ENCODE measurements around the gene PRKCH.

Gene PRKCH

DNA sequence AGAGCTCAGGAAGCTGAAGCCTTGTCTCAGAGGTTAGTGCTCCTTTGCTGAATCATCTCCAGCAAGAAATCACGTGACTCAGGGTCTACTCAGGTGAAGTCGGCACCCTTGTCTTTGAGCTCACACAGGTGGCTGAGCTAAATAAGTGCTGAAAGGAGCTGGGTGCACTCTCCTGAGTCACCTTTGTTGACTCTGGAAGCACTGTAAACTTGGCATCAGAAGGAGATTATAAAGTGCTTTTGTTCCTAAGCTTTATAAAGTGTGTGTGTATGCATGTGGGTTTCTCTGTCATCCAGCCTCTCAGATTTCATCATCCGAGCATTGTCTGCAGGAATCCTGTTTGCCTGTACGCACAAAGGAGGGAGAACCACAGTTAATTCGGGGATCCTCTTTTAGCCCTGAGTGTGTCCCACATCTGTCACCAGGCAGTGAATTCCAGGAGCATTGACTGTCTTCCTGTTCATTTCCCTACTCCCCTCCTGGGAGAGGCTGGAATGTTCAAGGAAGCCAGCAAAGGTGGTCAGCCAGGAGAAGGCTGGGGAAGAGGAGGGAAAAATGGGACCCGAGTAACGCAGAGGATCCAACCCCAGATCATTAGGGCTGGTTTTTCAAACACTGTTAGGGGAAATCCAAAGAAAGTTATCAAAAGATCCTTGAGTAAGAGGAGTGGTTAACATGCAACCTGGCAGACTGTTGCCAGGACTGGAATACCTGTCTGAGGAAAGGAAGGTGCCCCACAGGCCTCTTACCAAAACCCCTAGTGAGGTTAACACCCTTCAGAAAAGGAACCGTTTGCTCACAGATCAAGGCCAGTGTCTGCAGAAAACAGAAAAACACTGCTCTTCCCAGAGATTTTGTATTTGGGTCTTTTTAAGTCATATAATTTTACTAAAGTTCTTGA lies 216.4 kb downstream of the PRKCH start:
- DNase-seq: no peak

DNA sequence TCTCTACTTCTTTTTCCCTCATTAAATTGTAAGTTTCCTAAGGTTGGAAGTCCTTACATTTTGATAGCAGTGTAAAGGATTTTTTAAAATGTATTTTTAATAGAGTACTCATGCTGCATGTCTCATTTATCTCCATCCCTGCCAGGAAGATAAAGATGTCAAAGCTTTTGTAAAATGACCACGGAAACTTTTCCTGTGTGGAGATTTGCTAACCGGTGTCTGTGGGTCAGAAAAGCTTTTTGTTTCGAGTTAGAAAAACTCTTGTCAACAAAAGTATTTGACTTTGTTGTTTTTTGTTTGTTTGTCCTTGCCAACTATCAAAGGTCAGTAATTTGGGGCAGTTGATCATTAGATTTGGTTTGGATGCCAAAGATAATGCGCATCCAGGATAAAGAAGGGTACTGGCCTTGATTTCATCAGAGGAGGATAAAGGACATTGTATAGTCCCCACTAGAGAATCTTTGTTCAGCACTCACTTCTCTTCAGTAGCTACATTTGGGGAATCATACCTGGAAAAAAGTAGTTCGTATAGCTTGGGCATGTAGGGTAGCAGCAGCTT lies 217.2 kb downstream of the PRKCH start:
- DNase-seq: no peak

DNA sequence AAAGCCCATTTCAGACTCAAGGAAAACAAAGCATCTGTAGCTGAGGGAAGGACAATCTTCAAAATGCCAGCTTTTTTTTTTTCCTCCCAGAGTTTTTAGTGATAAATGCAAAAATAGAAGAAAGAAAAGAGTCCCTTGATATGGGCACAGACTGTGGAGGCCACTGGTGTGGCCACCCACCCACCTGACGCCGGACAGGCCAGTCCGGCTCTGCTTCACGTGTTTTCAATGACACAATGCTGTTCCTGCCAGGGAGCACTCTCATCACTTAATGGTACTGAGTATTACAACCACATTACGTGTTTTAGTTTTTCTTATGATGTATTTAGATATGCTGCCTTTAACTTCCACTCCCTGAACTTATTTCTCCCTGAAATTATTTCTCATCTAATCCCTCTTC lies 218.3 kb downstream of the PRKCH start:
- no peak for DNase-seq

DNA sequence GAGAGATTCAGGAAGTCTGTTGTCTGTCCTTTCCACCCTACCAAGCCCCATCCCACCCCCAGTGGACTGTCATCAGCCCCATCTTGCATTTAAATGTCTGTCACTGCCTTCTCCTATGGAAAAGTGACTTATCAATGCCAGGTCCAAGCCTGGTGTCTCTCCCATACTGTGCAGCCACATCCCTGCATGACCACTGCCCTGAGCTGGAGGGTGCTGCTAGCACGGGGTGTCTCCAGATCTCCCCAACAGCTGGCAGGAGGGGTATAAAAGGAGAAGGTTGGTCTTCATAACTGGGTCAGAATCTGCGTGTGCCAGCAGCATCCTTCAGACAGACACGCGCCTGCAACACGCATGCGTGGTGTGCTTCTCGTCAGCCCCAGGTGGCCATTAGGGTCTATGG lies 219.6 kb downstream of the PRKCH start:
- DNase-seq: no peak

DNA sequence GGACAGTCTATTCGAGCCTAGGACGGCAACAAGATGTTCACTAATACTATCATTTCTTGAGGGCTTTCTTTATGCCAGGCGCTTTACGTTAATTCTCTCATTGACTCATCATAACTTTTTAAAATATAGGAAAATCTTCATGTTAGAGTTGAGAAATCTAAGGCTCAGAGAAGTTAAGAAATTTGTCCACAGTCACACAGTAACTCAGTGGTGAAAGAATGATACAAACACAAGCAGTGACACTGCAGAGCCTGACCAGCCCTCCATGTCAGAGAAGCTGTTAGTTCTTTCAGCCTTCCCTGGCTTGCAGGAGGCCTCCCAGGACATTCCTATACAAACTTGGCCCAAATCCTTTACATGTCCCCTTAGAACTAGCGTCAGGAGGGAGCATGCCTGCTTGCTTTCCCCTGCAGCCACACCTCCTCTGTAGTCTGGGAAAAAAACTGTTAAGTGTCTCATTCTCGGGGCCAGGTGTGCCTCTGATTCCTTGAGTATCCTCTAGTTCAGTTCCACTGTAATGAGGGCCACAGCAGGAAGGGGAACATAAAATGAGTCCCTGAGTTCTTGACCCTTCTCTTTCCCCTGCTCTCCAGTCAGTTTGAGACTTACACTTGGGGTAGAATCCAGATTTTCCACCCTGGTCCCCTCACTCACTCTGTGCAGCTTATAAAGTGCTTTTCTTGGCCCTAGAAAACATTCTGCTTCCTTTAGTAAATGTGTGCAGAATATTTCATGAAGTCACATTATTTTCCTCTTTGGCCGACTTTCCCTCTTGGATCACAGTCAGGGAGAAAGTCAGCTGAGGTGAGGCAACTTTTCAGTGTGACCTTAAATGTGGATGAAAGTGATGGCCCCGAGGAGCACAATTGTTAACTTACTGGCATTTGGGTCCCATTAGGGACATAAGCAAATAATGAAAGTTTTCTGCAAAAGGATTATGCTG lies 221.7 kb downstream of the PRKCH start:
- DNase-seq: no peak

DNA sequence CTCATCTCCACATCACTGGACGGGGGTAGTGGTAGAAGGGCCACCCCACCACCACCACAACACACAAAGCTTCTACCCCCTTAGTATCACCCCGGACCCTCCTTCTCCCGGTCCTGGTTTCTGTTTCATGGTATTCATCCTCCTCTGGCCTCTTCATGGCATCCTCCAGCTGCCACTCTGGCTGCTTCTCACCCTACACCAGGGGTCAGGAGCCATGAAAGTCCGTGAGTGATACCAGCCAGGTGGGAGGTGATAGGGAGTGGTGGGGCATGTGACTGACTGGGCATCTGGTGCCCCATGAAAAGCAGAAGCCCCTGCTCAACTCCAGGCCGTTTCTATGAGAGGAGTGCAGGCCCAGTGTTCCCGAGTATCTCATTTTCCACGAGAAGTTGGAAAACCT lies 222.6 kb downstream of the PRKCH start:
- no peak for DNase-seq

DNA sequence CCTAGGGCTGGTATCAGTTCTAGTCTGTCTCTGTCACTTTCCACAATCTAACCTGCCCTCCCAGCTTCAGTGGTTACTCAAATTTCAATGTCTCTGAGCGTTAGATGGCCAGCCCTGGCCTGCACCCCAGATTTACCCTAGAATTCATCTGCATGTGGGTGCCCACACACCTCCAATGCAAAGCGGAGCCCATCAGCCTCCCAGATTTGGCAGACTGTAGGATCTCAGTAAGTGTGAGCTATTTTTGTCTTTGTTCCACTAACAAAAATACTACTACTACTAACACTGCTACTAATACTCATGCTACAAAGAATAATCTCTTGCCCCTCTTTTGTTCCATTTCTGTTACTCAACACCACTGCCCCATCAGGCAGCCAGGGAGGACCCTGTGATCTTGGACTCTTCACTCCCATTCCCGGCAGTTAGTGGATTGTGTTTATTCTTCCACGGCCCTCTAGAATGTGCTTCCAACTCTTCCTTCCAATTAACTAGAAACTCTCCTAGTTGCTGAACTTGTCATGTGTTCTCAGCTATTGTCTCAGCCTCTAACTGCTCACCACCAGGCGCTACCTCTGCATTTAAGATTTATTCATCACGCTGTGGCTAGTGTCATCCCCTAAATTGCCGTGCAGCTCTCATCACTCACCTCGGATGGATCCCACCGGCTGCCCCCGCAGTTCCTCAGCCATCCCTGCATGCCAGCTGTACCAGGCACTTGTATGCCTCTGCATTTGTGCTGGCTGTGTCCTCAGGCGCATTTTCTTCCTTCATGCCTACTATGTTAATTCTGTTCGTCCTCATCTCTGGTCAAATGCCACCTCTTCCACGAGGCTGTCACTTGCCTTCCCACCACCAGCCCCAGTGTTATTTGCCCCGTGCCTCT lies 223.3 kb downstream of the PRKCH start:
- no peak for DNase-seq

DNA sequence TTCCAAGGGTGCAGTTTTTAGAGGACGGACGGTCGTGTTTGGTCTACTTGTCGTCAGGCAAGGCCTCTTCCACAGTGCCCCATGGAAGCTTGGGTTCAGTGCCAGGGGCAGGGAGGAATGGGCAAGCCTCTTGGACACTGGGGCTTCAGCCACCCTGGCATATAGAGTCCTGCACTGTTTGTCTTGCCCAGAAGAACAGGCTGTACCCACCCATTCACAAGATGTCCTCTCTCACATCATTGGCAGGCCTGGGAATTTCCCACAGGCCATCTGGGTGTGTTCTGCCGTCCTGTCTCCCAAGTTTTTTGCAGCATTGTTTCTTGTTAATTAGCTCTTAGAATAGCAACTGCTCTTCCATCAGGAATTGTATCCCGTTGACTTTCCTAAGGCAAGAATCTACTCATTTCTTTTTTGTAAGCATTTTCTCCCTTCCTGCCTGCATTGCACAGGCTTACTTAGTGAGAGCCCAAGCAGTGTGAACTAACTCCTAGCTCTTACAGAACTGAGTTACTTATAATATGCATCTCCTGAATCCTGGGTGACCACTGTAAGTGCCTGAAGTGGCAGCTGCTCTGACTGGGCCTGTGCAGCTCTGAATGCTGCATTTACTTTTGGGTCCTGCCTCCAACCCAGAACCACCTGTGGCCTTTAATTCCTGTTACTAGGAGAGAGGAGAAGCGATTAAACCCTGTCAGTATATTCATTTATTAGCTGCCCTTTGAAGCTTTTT lies 224.5 kb downstream of the PRKCH start:
- no peak for DNase-seq

DNA sequence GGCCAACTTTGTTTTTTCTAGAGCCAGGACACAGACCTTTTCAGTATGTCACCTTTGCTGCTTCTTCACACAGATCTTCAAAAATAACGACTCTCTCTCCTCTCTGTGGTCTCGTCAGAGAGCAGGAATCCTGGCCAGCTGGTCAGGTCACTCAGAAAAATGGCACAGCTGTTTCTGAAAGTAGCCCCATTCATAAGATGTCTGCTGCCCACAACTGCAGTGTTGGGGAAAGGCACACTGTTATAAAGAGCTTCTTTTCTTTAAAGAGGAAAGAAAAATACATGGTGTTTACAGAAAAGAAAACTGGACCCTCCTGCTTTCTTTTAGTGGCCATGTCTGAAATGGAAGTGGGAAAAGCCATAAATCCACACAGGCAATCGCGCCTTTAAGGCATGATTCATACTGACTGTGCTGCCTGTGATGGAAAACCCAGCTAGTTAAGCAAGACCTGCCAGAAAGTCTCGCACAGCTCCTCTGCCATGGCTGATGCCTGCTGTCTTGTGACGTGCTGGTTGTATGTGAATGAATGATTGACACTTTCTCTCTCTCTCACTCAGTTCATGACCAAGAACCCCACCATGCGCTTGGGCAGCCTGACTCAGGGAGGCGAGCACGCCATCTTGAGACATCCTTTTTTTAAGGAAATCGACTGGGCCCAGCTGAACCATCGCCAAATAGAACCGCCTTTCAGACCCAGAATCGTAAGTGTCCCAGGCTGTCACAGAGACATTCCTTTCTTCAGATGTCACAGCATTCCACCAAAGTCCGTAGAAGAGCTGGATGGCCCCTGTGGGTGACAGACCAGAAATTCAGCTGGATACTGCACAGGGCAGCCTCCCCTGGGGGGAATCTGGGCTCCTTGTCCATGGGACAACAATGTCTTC lies 226.0 kb downstream of the PRKCH start:
- no peak for DNase-seq

DNA sequence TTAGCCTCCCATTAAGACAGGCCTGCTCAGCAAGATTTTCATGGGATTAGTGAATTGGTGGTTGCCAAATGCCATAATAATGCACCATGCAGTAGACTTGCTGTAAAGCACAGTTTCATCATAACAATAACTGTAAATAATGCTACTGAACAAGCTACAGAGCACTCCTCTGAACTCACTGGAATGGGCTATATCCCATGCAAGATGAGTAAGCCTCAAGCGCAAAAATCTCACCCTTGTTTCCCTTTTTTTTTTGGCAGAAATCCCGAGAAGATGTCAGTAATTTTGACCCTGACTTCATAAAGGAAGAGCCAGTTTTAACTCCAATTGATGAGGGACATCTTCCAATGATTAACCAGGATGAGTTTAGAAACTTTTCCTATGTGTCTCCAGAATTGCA lies 228.0 kb downstream of the PRKCH start:
- DNase-seq: no peak

DNA sequence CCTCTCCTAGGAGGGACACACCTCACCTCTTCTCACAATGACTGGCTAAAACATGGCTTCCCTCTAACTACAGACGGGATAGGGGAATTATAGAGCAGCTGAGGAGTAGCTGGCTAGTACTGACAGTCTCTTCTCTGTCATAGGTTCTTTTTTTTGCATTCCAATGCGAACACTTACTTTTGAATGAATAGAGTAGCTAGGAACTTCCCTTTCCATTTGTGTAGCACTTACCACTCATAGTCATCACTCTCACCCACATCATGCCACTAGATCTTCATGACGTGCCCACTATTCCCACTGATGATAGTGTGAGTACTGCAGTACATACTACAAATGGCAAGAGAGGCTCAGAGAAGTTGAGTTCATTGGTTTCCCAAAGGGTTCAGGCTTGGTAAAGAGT lies 230.0 kb downstream of the PRKCH start:
- no peak for DNase-seq

DNA sequence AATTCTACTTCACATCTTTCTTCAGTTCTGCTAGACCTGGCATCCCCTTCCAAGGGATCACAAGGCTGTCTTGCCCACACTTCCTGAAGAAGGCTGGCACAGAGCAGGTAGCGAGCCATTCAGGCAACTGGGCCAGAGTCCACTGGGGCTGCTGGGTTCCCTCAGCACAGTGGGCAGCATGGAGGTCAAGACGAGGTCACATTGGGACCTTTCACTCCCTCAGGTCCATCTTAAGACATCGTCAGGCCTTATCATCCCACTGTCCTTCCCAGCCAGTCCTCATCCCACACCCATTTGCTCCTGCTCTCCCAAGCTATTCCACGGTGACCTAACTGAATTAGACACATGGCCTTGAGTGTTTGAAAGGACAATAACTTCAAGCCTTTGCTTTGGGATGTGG lies 230.9 kb downstream of the PRKCH start:
- no peak for DNase-seq

DNA sequence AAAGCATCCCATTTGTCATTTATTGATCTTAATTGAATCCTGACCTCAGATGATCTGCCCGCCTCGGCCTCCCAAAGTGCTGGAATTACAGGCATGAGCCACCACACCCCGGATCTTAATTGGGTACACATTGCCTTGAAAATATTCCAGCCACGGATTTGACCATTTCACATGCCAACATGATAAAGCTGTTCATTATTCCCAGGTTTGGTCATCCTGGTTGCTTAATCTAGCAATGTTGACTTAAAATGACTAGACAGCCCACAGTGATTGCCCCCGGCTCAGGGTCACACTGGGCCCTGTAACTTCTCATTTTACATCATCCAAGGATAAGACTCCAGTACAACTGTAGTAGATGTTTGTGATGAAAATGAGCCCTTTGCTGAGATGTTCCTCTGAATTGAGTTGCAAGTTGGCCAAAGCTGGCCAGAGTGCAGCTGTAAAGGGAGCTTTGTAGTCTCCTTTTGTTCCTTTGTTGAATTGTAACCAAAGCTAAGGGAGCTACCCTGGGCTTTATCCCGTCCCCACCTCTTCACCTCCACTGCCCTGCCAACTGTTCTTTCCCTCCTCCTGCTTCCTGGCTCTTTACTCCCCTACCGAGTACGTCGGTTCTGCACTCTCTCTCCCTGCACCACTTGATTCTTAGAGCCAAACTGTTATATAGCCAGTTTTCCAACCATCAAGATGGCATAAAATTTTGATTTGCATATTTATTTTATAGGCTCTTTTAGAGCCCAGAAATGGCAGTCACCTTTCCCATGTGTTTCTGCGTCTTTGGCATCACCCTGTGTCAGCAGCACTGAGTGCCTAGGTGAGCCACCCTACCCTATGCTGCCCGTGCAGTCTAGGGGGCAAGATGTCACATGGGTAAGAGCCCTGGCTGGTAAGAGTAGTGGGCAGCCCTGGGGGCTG lies 232.6 kb downstream of the PRKCH start:
- DNase-seq: no peak

DNA sequence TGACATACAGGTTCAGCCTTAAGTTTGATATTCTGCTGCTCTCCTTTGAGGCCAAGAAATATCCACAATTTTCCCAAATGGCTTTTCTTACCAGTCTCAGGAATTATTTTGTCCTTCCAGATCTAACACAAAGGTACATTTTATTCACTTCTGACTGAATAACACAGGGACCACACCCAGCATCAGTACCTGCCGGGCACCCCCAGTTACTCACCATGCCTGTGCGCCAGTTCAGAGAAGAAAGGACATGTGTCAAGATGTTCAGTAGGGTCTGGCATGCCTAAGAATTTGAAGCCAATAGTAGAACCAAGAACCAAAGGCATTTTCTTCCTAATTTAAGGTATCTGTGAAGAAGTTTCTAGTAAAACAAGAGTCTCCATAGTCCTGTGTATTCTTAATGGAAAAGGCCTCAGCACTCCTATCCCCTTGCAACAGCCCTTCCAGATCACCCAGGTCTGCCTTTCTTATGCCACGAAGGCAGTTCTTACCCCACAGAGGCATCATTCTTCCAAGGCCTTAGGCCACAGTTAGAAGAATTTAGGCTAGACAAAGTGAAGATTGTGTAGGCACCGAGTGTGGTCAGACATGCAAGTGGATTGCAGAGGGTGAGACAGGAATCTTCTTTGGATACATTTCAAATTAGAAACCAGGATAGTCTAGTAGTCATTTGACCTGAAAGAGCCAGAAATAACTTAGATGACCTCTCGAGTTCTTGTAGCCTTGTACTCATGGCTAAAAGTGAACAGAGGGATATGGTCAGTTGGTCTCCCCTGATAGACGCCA lies 233.9 kb downstream of the PRKCH start:
- DNase-seq: no peak

DNA sequence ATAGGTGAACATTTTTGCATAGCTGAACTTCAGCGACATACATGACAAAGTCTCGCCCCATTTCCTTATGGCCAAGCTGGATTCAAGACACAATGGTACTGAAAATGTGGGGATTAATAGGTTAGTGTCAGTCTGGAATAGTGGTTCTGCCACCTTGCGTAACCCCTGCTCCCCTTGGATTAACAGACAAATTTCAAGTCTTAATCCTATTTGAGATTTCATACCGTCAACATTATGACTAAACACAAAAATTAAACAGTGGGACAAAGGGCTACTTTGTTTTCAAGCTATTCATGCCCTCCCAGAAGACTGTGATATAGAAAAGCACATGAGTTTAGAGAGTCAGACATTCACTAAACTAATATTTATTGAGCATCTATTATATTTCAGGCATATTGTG lies 235.1 kb downstream of the PRKCH start:
- no peak for DNase-seq

DNA sequence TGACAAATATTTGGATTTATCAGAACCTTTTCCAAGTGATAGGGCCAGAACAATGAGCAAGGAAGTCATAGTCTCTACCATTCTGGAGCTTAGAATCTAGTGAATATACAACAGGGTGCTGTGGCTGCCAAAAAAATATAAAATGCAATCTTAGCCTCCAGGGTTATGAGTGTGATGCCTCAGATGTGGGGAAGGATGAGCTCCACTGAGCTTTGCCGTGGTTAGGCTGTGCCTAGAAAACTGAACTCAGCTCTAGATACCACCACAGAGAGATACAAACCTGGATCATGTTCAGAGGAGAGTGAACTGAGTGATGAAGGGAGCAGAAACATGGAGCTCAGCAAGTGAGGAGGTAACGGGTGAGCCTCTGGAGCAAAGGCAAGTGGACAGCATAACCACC lies 235.9 kb downstream of the PRKCH start:
- DNase-seq: no peak

DNA sequence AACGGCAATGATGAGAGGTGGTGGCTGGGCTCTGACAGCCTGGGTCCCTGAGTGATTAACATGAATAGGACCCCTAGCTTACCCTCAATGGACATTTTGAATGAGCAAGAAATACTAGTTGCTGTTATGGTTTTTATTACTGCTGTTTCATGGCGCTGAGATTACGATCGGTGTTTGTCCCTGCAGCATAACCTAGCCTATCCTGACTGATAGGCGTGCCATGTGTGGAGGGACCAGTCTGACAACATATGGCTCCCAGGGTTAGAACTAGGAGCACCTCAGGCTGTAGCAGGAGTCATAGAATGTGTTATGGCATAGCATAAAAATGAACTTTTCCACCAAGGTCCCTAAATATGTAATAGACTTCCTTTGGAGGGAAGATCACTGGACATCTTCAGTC lies 236.5 kb downstream of the PRKCH start:
- no peak for DNase-seq

DNA sequence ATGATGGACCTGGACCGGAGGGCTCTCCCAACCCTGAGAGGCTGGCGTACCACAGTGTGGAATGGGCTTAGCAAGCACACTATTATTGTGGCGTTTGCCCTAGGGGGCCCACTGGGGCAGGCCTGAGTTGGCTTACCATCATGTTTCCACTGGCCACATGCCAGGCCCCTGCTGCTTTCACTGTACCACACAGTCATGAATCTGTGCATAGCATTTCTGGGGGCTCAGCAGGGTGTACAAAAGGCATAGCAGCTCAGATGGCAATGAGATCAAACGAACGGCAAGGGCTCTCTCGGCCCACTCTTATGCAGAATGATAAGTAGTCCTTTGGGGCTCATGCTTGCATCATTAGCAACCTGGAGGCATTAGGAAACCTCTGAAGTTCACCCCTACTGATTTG lies 236.9 kb downstream of the PRKCH start:
- DNase-seq: no peak

DNA sequence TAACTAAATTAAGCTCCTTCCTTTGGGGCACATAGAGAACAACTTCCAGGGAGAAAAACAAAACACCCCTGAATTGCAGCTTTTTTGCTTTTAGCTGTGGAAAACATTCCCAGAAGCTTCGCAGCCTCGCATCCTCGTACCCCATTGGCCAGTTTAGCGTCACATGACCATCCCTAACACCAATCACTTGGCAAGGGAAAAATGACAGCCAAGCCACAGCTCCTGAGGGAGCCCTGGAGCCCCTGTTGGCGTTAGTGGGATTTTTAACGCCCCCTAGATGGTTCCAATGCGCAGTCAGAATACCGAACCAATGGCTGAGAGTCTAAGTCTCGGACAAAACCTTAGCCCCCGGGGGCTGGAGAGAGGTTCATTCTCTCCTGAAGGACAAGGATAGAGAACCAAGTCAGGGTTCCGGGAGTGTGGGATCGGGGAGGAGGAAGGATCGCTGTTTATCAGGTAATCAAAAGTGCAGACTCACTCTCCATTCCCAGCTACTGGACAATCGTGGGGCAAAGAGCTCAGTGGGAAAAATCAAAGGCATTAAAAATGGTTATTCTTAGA lies 238.3 kb downstream of the PRKCH start:
- DNase-seq: no peak
